SU-DHL-6 (cell line): ENCODE results near the gene ITPR2.

Experiments used
- H2AFZ ChIP-seq: fragments of 200-600 bp; sonication (generic); 2 replicates; pipeline ENCODE4 v1.6.1; 2014; ENCODE audit warnings: low read depth, mild to moderate bottlenecking, moderate library complexity, mixed read lengths, antibody characterized with exemption, low read length; ENCODE audit not compliant: severe bottlenecking
- H3F3A ChIP-seq: fragments of 200-600 bp; shearing (Covaris generic); 2 replicates; pipeline ENCODE4 v1.6.0; 2016; ENCODE audit warnings: antibody characterized with exemption, mild to moderate bottlenecking; ENCODE audit not compliant: insufficient read depth
- H3K27ac ChIP-seq: fragments of 200-600 bp; sonication (generic); 2 replicates; pipeline ENCODE4 v1.5.1; 2016; ENCODE audit warnings: low read depth, mild to moderate bottlenecking, low read length, moderate library complexity, mixed read lengths
- H3K27me3 ChIP-seq: fragments of 200-600 bp; sonication (generic), shearing (Covaris generic); 2 replicates; pipeline ENCODE4 v1.6.0; 2014; ENCODE audit warnings: mild to moderate bottlenecking, low read length
- H3K36me3 ChIP-seq: fragments of 200-600 bp; sonication (generic); 2 replicates; pipeline ENCODE4 v1.6.1; 2014; ENCODE audit warnings: mild to moderate bottlenecking, low read length, mixed read lengths
- H3K4me2 ChIP-seq: fragments of 300-600, 200-600 bp; shearing (Covaris generic), sonication (generic); 2 replicates; pipeline ENCODE4 v1.6.0; 2014; ENCODE audit warnings: low read length, low read depth, mild to moderate bottlenecking; ENCODE audit not compliant: poor library complexity, severe bottlenecking
- H3K4me3 ChIP-seq: fragments of 200-600 bp; sonication (generic); 2 replicates; pipeline ENCODE4 v1.5.1; 2014; ENCODE audit warnings: antibody characterized with exemption, low read length, mild to moderate bottlenecking, mixed read lengths; ENCODE audit not compliant: insufficient read depth, poor library complexity, severe bottlenecking
- H3K79me2 ChIP-seq: fragments of 200-600 bp; sonication (generic); 2 replicates; pipeline ENCODE4 v1.6.1; 2014; ENCODE audit warnings: mild to moderate bottlenecking, low read length, moderate library complexity; ENCODE audit not compliant: insufficient read depth
- H3K9ac ChIP-seq: fragments of 200-600 bp; sonication (generic); 2 replicates; pipeline ENCODE4 v1.7.0; 2014; ENCODE audit warnings: mild to moderate bottlenecking, low read length
- H3K9me2 ChIP-seq: fragments of 200-600 bp; sonication (generic); replicated peaks from 2 replicates; pipeline ENCODE4 v1.6.1; 2014; ENCODE audit warnings: low read length; ENCODE audit not compliant: insufficient read depth
- H3K9me3 ChIP-seq: fragments of 200-600 bp; sonication (generic); 2 replicates; pipeline ENCODE4 v1.6.1; 2014; ENCODE audit warnings: low read length, mixed read lengths; ENCODE audit not compliant: insufficient read depth
- H4K20me1 ChIP-seq: fragments of 200-600 bp; sonication (generic); 2 replicates; pipeline ENCODE4 v1.6.1; 2014; ENCODE audit warnings: low read depth, mild to moderate bottlenecking, antibody characterized with exemption, low read length, moderate library complexity, mixed read lengths
- CTCF ChIP-seq: fragments of 200-600 bp; sonication (generic); IDR thresholded peaks from one replicate; pipeline ENCODE4 v1.5.1; 2017; ENCODE audit warnings: antibody characterized with exemption, mild to moderate bottlenecking, low read length, moderate library complexity; ENCODE audit not compliant: insufficient read depth, poor library complexity, severe bottlenecking
- EZH2phosphoT487 ChIP-seq: fragments of 200-600 bp; sonication (generic), shearing (Covaris generic); conservative IDR thresholded peaks from 2 replicates; pipeline ENCODE4 v1.6.1; 2018; ENCODE audit warnings: mild to moderate bottlenecking, antibody characterized with exemption, low read length, moderate library complexity, mixed read lengths

The ITPR2 gene

DNA sequence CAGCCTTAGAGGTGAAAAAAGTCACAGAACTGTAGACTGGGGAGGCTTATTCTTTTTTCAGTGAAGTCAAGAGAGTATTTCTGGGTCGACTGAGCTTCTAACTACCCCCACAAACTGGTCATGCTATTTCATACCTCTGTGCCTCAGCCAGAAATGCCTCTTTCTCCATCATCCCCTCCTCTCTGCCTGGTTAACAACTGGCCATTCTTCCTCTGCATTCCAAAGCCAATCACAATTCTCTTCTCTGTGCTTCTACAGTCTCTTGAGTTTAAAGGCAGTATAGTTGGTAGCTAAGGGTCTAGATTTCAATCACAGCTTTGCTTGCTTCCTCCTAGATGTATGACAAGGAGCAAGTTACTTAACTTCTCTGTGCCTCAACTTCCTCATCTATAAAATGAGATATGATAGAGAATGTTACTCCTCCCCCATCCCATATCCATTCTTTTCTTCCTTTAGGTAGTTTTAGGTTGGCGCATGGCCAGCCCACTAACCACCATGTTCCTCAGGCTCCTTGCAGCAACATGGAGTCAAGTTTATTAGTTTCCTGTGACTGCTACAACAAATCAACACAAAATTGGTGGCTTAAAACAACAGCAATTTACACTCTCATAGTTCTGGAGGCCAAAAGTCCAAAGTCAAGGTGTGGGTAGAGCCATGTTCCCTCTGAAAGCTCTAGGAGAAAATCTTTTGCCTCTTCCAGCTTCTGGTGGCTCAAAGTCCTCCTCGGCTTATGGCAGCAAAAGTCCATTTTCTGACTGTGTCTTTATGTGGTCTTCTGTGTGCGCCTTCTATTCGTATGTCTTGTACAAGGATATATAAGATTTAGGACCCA is 62.5 kb downstream of the ITPR2 start:
- no peaks in the 10 kb centered on the region for H3K36me3 ChIP-seq
- H3K27me3 ChIP-seq = no peaks in the 10 kb centered on the region
- H3K9me3 ChIP-seq = no peaks in the 10 kb centered on the region
- H3F3A ChIP-seq = no peaks in the 10 kb centered on the region
- TF ChIP-seq EZH2phosphoT487 (no peak), CTCF (no peak)
- H3K9me2 ChIP-seq = no peaks in the 10 kb centered on the region
- H3K4me2 ChIP-seq = no peak overlapping the region
- H3K9ac ChIP-seq = no peak overlapping the region
- H3K4me3 ChIP-seq = no peak overlapping the region
- no peaks in the 10 kb centered on the region for H3K79me2 ChIP-seq
- H3K27ac ChIP-seq = no peak overlapping the region
- H4K20me1 ChIP-seq = no peaks in the 10 kb centered on the region; the same call in 1 of the 2 replicates
- H2AFZ ChIP-seq = no peak overlapping the region

- Histone ChIP-seq H3K27ac (no peak overlapping the region), H4K20me1 (no peaks in the 10 kb centered on the region; the same call in 1 of the 2 replicates), H3K9ac (no peak overlapping the region), H3K9me2 (no peaks in the 10 kb centered on the region), H3F3A (no peaks in the 10 kb centered on the region), H3K27me3 (no peaks in the 10 kb centered on the region), H3K79me2 (no peaks in the 10 kb centered on the region), H2AFZ (no peak overlapping the region), H3K36me3 (no peaks in the 10 kb centered on the region), H3K4me3 (no peak overlapping the region), H3K9me3 (no peaks in the 10 kb centered on the region), H3K4me2 (no peak overlapping the region)
- TF ChIP-seq EZH2phosphoT487 = no peak
- TF ChIP-seq CTCF = no peak
Observed at GRCh38 chr12:26769611-26770010, 63.4 kb downstream of the ITPR2 start.

GRCh38 chr12:26768611-26769603 is 64.1 kb downstream of the ITPR2 start:
- Histone ChIP-seq H3K9me2 (no peaks in the 10 kb centered on the region), H3K4me3 (no peak overlapping the region), H3K27ac (no peak overlapping the region), H3K9me3 (no peaks in the 10 kb centered on the region), H3K4me2 (no peak overlapping the region), H3K79me2 (no peaks in the 10 kb centered on the region), H3K9ac (no peak overlapping the region), H2AFZ (no peak overlapping the region), H3F3A (no peaks in the 10 kb centered on the region), H4K20me1 (no peaks in the 10 kb centered on the region; the same call in 1 of the 2 replicates), H3K27me3 (no peaks in the 10 kb centered on the region), H3K36me3 (no peaks in the 10 kb centered on the region)
- TF ChIP-seq EZH2phosphoT487 = no peak
- TF ChIP-seq CTCF = no peak
